Skeletal muscle satellite cell (primary cell): Measurements from ENCODE around the gene OLFML2B.
A peak's percentile ranks its signal among the peaks of the same experiment; 100 is the strongest.

ENCODE experiments used
- H3K27me3 ChIP-seq: 2 replicates; pipeline ENCODE4 v1.7.0; 2013; ENCODE audit warnings: low read length; ENCODE audit not compliant: control insufficient read depth, insufficient read depth
- H3K36me3 ChIP-seq: 2 replicates; pipeline ENCODE4 v1.7.0; 2013; ENCODE audit warnings: mild to moderate bottlenecking, control low read depth, low read length; ENCODE audit not compliant: insufficient read depth
- H3K4me1 ChIP-seq: 2 replicates; pipeline ENCODE4 v1.7.0; 2013; ENCODE audit warnings: low read length; ENCODE audit not compliant: control insufficient read depth, insufficient read depth
- H3K4me2 ChIP-seq: 2 replicates; pipeline ENCODE4 v1.7.0; 2013; ENCODE audit warnings: mild to moderate bottlenecking, low read length
- H3K4me3 ChIP-seq: 2 replicates; pipeline ENCODE4 v1.7.0; 2013; ENCODE audit warnings: low read length
- H3K9ac ChIP-seq: 2 replicates; pipeline ENCODE4 v1.7.0; 2013; ENCODE audit warnings: mild to moderate bottlenecking, low read depth, low read length, moderate library complexity
- H3K9me3 ChIP-seq: replicated peaks from 2 replicates; pipeline ENCODE4 v1.7.0; 2013; ENCODE audit warnings: mild to moderate bottlenecking, control low read depth, low read length

OLFML2B gene

DNA sequence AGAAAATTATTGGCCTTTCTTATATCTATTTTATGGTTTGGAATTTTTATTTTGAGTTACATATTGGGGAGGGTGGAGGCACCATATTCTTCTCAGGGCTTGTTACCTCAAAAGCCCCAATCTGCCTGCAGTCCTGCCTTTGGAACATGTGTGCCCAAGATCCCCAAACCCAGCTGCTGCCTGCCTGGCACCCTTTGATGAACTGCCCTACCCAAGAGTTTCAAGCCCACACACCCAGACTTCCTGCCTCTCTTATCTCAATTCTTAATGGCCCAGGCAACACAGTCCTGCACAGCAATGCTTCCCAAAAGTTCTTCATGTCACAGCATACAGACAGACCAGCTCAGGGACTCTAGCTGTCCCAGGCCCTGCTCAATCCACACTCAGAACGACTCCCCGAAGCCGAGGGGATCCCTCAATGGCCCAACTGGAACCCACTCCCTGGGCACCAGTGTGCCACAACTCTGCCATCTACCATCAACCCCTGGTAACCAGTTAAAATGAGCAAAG lies 19.2 kb downstream of the OLFML2B start:
- Histone ChIP-seq H3K36me3 (no peaks in the 10 kb centered on the region), H3K27me3 (peaks cover 27% of the 10 kb centered on the region), H3K9me3 (no peaks in the 10 kb centered on the region), H3K4me1 (peaks cover 37% of the 10 kb centered on the region), H3K9ac (no peak overlapping the region), H3K4me3 (no peak overlapping the region), H3K4me2 (no peak overlapping the region)

DNA sequence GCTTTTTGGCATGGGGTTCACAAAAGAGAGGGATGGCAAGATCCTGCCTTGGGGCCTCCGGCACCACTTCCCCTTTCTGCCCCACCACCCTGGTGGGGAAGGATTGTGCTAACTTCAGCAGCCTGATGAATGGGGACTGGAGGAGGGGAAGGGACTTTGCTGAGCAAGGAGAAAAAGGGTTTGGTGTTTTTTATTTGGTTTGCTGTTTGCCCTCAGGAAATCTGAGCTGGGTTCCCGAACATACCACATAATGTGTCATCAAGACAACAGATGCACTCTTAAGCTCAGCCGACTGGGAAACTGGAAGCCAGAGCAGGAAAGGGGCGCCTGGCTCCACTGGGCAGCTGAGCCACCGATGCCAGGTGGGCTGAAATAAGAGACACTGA lies 19.8 kb downstream of the OLFML2B start:
- Histone ChIP-seq H3K4me2 (peak overlapping the region; percentile 77), H3K9me3 (no peaks in the 10 kb centered on the region), H3K4me1 (peaks cover 31% of the 10 kb centered on the region), H3K27me3 (peaks cover 29% of the 10 kb centered on the region), H3K4me3 (peak overlapping the region; percentile 48), H3K9ac (peak overlapping the region; percentile 65), H3K36me3 (no peaks in the 10 kb centered on the region)

DNA sequence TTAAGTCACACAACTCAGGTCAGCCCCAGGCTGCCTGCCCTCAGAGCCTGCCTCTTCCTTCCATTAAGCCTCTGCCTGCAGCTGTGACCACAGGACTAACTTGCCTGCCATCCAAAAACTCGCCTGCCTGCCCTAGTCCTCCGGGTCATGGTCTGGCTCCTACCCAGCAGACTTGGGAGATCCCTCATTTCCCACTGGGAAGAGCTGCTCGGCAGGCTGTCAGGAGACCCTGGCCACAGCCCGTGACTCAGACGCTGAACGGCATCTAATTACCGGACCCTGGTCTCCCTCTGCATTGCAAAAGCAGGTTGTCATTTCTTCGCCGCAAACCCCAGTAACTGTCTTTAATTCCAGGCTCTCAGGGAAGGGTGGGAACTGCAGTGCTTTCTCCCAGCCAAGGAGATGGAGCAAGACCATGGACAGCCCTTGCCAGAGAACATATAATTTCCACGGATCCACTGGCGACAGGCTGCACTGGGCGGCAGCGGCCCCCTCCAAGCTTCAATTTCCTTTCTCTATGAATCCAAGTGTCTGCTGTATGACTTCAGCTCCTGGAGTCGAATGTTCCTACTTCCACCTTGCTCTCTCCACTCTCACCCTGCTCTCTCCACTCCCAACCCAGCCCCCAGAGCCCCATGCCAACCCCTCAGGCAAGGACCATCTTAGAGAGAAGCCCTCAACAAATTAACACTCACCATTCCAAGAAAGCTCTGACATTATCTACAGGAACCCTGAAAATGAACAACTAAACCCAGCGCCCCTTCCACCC lies 20.4 kb downstream of the OLFML2B start:
- no peaks in the 10 kb centered on the region for H3K36me3 ChIP-seq
- H3K4me3 ChIP-seq, result peak overlapping the region; percentile 48
- H3K4me2 ChIP-seq, result peak overlapping the region; percentile 77
- H3K9me3 ChIP-seq, result no peaks in the 10 kb centered on the region
- H3K4me1 ChIP-seq, result peaks cover 30% of the 10 kb centered on the region
- H3K27me3 ChIP-seq, result peaks cover 35% of the 10 kb centered on the region
- peak overlapping the region; percentile 65 for H3K9ac ChIP-seq

DNA sequence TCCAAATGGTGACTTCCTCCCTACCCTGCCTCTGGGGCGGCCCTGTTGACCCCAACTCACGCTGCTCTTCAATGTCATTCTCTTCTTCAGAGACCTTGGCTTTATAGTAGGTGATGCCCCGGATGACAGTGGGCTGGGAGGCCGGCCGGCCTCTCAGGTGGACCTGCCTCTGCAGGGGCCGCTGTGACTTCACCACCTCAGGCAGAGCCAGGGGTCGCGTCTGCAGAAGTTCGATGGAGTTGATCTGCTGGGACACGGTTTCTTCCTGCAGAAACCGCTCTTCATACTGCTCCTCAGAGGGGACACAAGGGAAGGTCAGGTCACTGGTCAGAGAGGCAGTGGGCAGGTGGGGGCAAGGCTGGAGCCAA lies 23.6 kb downstream of the OLFML2B start:
- H3K4me2 ChIP-seq, result no peak overlapping the region
- H3K27me3 ChIP-seq, result peaks cover 22% of the 10 kb centered on the region
- no peak overlapping the region for H3K4me3 ChIP-seq
- H3K9me3 ChIP-seq, result no peaks in the 10 kb centered on the region
- H3K9ac ChIP-seq, result no peak overlapping the region
- peaks cover 26% of the 10 kb centered on the region for H3K4me1 ChIP-seq
- H3K36me3 ChIP-seq, result peaks cover 5% of the 10 kb centered on the region

DNA sequence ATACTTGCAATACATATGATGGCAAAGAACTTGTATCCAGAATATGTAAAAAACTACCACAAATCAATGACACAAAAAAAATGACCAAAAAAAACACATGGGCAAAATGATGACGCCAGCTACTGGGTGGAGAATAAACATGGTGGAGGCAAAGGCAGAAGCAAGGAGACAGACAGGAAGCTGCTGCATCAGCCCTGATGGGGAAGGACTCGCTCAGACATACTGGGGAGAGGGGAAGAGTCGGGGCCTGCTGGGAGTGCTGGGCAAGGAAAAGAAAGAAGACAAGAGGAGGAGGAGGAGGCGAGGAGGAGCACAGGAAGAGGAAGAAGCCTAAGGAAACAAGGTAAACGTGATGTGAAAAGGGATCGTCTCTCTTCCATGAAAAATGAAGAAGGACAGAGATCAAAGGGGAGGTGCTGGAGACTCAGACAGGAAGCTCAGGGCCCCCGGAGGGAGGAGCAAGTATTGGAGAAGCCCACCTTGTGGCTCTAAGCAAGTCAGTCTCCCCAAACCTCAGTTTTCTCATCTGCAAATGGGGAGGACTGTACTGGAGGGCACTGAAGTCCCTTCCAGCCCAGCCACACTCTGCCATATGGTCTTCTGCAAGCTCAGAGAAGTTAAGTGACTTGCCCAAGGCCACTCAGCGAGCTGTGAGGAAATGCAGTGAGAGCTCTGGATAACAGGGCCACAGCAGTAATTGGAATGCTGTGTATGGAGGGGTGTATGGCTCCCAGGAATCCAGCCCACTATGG lies 24.2 kb downstream of the OLFML2B start:
- Histone ChIP-seq H3K4me2 (no peak overlapping the region), H3K4me3 (no peak overlapping the region), H3K27me3 (peaks cover 24% of the 10 kb centered on the region), H3K4me1 (peaks cover 20% of the 10 kb centered on the region), H3K9ac (no peak overlapping the region), H3K36me3 (peaks cover 5% of the 10 kb centered on the region), H3K9me3 (no peaks in the 10 kb centered on the region)

DNA sequence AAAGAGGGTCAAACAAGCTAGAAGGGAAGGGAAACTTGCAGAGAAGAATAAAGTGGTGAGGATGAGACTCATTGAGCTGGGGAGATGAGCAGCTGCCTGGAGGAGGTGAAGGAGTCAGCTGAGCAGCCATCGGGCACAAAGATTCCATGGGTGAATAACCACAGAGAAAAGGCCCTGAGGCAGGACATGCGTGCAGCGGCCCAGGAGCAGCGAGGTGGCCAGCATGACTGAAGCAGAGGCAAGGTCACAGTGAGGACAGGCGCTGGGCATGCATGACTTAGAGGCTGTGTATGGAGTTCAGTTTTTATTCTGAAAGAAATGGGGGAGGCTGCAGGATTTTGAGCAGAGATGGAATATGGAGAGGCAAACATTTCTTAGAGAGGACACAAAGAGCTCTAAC lies 24.9 kb downstream of the OLFML2B start:
- Histone ChIP-seq H3K27me3 (peaks cover 29% of the 10 kb centered on the region), H3K9ac (no peak overlapping the region), H3K9me3 (no peaks in the 10 kb centered on the region), H3K4me2 (no peak overlapping the region), H3K36me3 (peaks cover 5% of the 10 kb centered on the region), H3K4me3 (no peak overlapping the region), H3K4me1 (peaks cover 17% of the 10 kb centered on the region)

DNA sequence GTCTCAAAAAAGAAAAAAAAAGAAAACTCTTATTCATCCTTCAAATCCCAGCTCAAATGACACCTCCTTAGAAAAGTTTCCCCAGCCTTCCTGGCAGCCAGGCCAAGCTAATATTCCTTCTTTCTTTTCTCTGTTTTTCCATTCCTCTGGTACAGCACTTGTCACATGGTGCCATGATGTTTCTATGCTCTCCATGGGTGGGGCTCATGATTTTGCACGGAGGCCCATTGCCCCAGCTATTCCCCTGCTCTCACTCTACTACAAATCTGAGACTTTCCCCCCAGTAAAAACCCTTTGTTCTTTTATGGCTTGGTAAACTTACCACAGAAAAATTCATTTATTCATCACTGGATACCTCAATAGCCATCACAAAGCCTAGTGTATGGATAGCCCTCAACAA lies 26.5 kb downstream of the OLFML2B start:
- H3K4me1 ChIP-seq, result peaks cover 2% of the 10 kb centered on the region
- H3K36me3 ChIP-seq, result peaks cover 5% of the 10 kb centered on the region
- no peak overlapping the region for H3K4me2 ChIP-seq
- H3K4me3 ChIP-seq, result no peak overlapping the region
- peaks cover 29% of the 10 kb centered on the region for H3K27me3 ChIP-seq
- H3K9me3 ChIP-seq, result no peaks in the 10 kb centered on the region
- no peak overlapping the region for H3K9ac ChIP-seq

DNA sequence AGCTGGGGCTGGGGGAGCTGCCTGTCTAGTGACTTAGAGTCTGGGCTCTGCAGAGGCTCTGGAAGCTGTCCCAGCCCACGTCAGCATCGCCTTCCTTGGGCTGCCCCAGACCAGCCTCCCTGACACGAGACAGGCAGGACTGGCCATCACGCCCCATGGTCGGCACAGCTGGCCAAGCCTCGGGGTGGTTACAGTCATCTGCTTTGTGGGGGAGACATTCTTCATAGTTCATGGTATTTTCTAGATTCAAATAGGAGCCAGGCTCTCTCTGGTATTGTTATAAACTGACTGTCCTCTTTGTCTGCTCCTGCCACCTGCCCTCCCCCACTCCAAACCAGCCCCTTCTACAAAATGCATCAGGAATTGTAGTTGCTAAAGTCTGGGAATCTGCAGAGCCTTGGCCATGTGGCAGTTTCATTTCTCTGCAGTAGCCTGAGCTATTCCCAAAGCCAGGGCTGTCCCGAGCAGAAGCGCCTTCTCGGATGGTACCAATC lies 29.4 kb downstream of the OLFML2B start:
- Histone ChIP-seq H3K4me2 (peak overlapping the region; percentile 15), H3K27me3 (peaks cover 19% of the 10 kb centered on the region), H3K9me3 (no peaks in the 10 kb centered on the region), H3K4me3 (no peak overlapping the region), H3K36me3 (peaks cover 5% of the 10 kb centered on the region), H3K9ac (no peak overlapping the region), H3K4me1 (peaks cover 3% of the 10 kb centered on the region)

DNA sequence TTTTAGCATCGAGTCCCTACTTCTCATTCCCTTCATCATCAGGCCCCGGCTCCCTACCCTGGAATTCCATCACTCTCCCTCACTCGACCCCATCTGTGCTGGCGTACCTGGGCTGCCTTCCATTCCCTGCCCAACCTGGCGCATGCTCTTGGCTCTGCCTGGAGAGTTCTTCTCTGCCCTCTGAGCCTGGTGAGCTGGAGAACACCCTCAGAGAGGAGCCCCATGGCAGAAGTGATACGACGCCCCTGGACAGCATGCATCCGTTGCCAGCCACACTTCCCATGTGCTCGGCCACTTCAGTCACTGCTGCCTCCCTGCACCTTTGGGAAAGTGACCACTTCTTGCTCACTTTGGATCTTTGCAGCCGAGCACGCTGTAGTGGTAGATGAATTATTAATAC lies 30.1 kb downstream of the OLFML2B start:
- no peak overlapping the region for H3K9ac ChIP-seq

DNA sequence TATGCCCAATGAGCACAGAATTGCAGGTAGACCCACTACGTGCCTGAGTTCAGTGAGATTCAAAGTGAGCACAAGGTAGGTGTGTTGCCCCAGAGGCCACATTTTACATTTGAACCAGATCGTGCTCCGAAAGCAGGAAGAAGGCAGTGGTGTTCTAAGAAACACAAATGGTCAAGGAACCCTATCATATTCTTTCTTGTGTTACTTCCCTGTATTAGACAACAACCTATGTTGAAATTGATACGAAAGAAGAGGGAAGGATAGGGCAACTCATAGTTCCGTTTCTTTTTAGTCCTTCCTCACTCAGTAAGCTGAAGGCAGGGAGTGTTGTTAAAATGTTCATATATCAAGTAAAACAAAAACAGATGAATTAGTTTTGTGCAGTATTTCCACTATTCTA lies 33.9 kb downstream of the OLFML2B start:
- H3K27me3 ChIP-seq, result peaks cover 7% of the 10 kb centered on the region
- H3K4me2 ChIP-seq, result no peak overlapping the region
- peaks cover 8% of the 10 kb centered on the region for H3K4me1 ChIP-seq
- peaks cover 7% of the 10 kb centered on the region for H3K9me3 ChIP-seq
- peaks cover 2% of the 10 kb centered on the region for H3K36me3 ChIP-seq
- H3K9ac ChIP-seq, result no peak overlapping the region
- no peak overlapping the region for H3K4me3 ChIP-seq

More for the DNA sequence above, 30.1 kb downstream of the OLFML2B start:
- Histone ChIP-seq H3K9me3 (no peaks in the 10 kb centered on the region), H3K27me3 (peaks cover 15% of the 10 kb centered on the region), H3K4me1 (peaks cover 6% of the 10 kb centered on the region), H3K36me3 (peaks cover 5% of the 10 kb centered on the region), H3K4me3 (no peak overlapping the region), H3K4me2 (no peak overlapping the region)

DNA sequence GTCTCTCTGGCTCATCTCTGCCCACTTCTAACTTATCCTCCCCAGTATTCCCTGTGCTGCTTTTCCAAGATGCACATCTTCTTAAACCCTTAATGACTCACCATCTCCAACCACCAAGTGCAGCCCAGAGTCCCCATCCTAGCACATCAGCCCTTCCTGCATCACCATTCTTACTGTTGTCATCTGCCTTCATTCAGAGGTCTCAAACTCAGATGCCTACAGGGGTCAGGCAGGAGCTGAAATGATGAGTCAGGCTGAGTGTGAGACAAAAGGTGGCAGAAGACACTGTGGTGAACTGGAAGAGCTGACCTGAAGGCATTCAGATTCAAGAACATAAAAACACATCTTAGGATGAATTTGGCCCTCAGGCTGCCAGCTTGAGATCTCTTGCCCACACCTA lies 34.6 kb downstream of the OLFML2B start:
- H3K27me3 ChIP-seq, result peaks cover under 1% of the 10 kb centered on the region
- H3K4me2 ChIP-seq, result no peak overlapping the region
- no peak overlapping the region for H3K9ac ChIP-seq
- peaks cover 7% of the 10 kb centered on the region for H3K9me3 ChIP-seq
- peaks cover 6% of the 10 kb centered on the region for H3K4me1 ChIP-seq
- peaks cover 2% of the 10 kb centered on the region for H3K36me3 ChIP-seq
- no peak overlapping the region for H3K4me3 ChIP-seq
